ENCODE results near the gene SNAI1.

GRCh38 chr20:50012282-50013263 is 29.8 kb downstream of the SNAI1 start:
- TF ChIP-seq, protein P1, sequence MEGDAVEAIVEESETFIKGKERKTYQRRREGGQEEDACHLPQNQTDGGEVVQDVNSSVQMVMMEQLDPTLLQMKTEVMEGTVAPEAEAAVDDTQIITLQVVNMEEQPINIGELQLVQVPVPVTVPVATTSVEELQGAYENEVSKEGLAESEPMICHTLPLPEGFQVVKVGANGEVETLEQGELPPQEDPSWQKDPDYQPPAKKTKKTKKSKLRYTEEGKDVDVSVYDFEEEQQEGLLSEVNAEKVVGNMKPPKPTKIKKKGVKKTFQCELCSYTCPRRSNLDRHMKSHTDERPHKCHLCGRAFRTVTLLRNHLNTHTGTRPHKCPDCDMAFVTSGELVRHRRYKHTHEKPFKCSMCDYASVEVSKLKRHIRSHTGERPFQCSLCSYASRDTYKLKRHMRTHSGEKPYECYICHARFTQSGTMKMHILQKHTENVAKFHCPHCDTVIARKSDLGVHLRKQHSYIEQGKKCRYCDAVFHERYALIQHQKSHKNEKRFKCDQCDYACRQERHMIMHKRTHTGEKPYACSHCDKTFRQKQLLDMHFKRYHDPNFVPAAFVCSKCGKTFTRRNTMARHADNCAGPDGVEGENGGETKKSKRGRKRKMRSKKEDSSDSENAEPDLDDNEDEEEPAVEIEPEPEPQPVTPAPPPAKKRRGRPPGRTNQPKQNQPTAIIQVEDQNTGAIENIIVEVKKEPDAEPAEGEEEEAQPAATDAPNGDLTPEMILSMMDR (IDR thresholded peaks at IDR 0.05) = no peak
- TF ChIP-seq POLR2AphosphoS5 (IDR thresholded peaks at IDR 0.05; ENCODE audit: low read depth, low read length) = no peak
- TF ChIP-seq TCF7L2 (IDR thresholded peaks at IDR 0.05; ENCODE audit: low read depth, low read length) = no peak
- TF ChIP-seq, protein P2, sequence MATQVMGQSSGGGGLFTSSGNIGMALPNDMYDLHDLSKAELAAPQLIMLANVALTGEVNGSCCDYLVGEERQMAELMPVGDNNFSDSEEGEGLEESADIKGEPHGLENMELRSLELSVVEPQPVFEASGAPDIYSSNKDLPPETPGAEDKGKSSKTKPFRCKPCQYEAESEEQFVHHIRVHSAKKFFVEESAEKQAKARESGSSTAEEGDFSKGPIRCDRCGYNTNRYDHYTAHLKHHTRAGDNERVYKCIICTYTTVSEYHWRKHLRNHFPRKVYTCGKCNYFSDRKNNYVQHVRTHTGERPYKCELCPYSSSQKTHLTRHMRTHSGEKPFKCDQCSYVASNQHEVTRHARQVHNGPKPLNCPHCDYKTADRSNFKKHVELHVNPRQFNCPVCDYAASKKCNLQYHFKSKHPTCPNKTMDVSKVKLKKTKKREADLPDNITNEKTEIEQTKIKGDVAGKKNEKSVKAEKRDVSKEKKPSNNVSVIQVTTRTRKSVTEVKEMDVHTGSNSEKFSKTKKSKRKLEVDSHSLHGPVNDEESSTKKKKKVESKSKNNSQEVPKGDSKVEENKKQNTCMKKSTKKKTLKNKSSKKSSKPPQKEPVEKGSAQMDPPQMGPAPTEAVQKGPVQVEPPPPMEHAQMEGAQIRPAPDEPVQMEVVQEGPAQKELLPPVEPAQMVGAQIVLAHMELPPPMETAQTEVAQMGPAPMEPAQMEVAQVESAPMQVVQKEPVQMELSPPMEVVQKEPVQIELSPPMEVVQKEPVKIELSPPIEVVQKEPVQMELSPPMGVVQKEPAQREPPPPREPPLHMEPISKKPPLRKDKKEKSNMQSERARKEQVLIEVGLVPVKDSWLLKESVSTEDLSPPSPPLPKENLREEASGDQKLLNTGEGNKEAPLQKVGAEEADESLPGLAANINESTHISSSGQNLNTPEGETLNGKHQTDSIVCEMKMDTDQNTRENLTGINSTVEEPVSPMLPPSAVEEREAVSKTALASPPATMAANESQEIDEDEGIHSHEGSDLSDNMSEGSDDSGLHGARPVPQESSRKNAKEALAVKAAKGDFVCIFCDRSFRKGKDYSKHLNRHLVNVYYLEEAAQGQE (IDR thresholded peaks at IDR 0.05; ENCODE audit: insufficient read depth in 1 of 2, low read depth in 2 of 2, low read length in 1 of 2) = no peak

Data from Panc1 (cell line).